ENCODE measurements around the gene ZNF672.

- no peak for TF ChIP-seq GABPA (IDR thresholded peaks at IDR 0.05; ENCODE audit: low read depth)
- TF ChIP-seq CTCF (IDR thresholded peaks at IDR 0.05): no peak
- TF ChIP-seq MXI1 (IDR thresholded peaks at IDR 0.05; ENCODE audit: low read depth, low read length): no peak
- no peak for TF ChIP-seq EP300 (IDR thresholded peaks at IDR 0.05; ENCODE audit: borderline replicate concordance in 1 of 2, low read depth in 1 of 2, low read length in 1 of 2)
- TF ChIP-seq TEAD4 (IDR thresholded peaks at IDR 0.05; ENCODE audit: borderline replicate concordance, insufficient read depth): no peak
- no peak for TF ChIP-seq USF2 (IDR thresholded peaks at IDR 0.05; ENCODE audit: borderline replicate concordance, low read depth, low read length)
- TF ChIP-seq RAD21 (IDR thresholded peaks at IDR 0.05; ENCODE audit: low read length): no peak
- no peak for TF ChIP-seq MAX (IDR thresholded peaks at IDR 0.05; ENCODE audit: low read depth)
- no peak for TF ChIP-seq REST (IDR thresholded peaks at IDR 0.05; ENCODE audit: low read depth, low read length)
- no peak for TF ChIP-seq JUND (IDR thresholded peaks at IDR 0.05)
These were observed 53.7 kb downstream of the ZNF672 start for GRCh38 chr1:248891758-248892157.

All from SK-N-SH (cell line).